ENCODE data around the gene ALDH1L1. TPM values are rescaled to one million over a fixed set of nuclear protein-coding genes. Genes with fewer than 3 reads are reported as not detected.

Gene ALDH1L1
- total and polyA plus RNA-seq, 2 of the 13 experiments (the other 11 are each of a cell fraction or from before 2014, with no cell fraction given), result 11.2 to 28.7 TPM

GRCh38 chr3:126130981-126131745 is 49.2 kb downstream of the ALDH1L1 start:
- 81% methylated on average over 6 of the region's 19 CpGs for WGBS (ENCODE audit: low lambda C conversion rate)
- Histone ChIP-seq H3K4me3 (replicated peaks in 1 of 3; ENCODE audit: insufficient read depth in 1 of 3, low read depth in 2 of 3, low read length in 3 of 3) (no peak overlapping the region), H3K9ac (ENCODE audit: insufficient read depth, low read depth, low read length) (no peak overlapping the region), H3K27ac (ENCODE audit: extremely low read length, insufficient read depth, low read length) (no peak overlapping the region), H2AFZ (ENCODE audit: low read length) (no peak overlapping the region), H3K4me1 (ENCODE audit: insufficient read depth, low read length) (peaks cover 10% of the 10 kb centered on the region), H3K9me3 (ENCODE audit: low read length) (no peaks in the 10 kb centered on the region), H3K4me2 (ENCODE audit: low read depth, low read length) (no peak overlapping the region), H3K79me2 (ENCODE audit: insufficient read depth, low read length) (no peaks in the 10 kb centered on the region), H4K20me1 (ENCODE audit: insufficient read depth, low read length) (no peaks in the 10 kb centered on the region), H3K27me3 (ENCODE audit: control insufficient read depth in 1 of 2, insufficient read depth in 2 of 2, low read length in 2 of 2) (no peaks in the 10 kb centered on the region), H3K36me3 (replicated peaks in 1 of 2; ENCODE audit: control insufficient read depth in 1 of 2, insufficient read depth in 2 of 2, low read length in 2 of 2) (no peaks in the 10 kb centered on the region)
- DNase-seq (ENCODE audit: low spot score) (no peak), FAIRE-seq (no peak), ATAC-seq (no peak)
- ChIA-PET POLR2A (no interaction called here), CTCF (ENCODE audit: low intra/inter-chr PET ratio, low total read pairs) (no interaction called here)
- BruUV-seq (replicated peaks), result no TSS peak
- no peak for TF ChIP-seq RXRB (CRISPR knock-in tag; IDR thresholded peaks at IDR 0.05; ENCODE audit: borderline replicate concordance)
- no peak for TF ChIP-seq FOXA3 (CRISPR knock-in tag; IDR thresholded peaks at IDR 0.05)
- TF ChIP-seq NR2C2 (CRISPR knock-in tag; IDR thresholded peaks at IDR 0.05; ENCODE audit: borderline replicate concordance), result no peak
- no peak for TF ChIP-seq ZFYVE20 (CRISPR knock-in tag; IDR thresholded peaks at IDR 0.05; ENCODE audit: borderline replicate concordance, low read depth)
- no peak for TF ChIP-seq ATRX (CRISPR knock-in tag; IDR thresholded peaks at IDR 0.05; ENCODE audit: borderline replicate concordance)
- no peak for TF ChIP-seq TEAD3 (CRISPR knock-in tag; optimal IDR thresholded peaks at IDR 0.05; ENCODE audit: borderline replicate concordance)
- intact Hi-C loops (cut with micrococcal nuclease; ENCODE audit: unreplicated experiment), result no loop called here
- in situ Hi-C loops (cut with HindIII; ENCODE audit: extremely low pct_ligation_motif_present, low pct_unique_long_range_greater_than_20kb), result loop anchor here (10.0 to 25.0 kb wide), 2 partner anchors 64 to 231 kb away; partner anchors contain the start of gene KLF15

DNA sequence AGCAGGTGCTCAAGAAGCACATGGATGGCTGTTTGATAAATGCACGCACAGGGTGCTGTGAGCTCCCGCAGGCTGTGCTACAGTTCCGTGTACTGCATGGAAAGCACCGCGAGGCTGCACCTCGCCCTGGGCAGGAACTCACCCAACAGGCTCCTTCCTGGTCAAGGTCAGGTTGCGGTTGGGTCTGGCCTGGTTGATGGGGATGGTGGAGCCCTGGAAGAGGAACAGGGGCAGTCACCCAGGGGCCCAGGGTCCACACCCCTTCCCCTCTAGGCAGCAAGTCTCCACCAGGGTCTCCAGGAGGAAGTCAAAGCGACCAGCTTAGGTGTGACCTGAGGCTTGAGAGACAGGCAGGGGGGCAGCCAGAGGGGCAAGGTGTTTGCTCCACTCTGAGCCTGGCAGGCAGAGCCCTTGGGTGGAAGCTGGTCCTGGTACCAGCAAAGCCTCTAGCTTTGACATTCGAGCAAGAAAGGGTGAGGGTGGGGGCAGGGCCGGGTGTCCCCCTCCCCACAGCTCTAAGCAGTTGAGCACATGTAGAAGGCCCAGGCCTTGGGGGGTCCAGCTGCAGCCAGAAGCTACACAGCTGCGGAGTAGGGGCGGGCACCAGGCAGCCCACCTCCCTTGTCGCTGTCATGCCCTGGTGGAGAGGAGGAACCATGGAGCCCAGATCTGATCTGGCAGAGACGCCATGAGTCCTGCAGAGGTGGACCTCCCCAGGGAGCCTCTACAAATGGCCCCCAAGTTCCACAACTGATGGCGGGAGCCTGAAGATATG is 50.1 kb downstream of the ALDH1L1 start:
- ATAC-seq, result no peak
- H3K36me3 ChIP-seq (replicated peaks in 1 of 2; ENCODE audit: control insufficient read depth in 1 of 2, insufficient read depth in 2 of 2, low read length in 2 of 2), result no peaks in the 10 kb centered on the region
- TF ChIP-seq ZEB1 (IDR thresholded peaks at IDR 0.05; ENCODE audit: insufficient replicate concordance, low read depth), result no peak
- TF ChIP-seq RARA (CRISPR knock-in tag; IDR thresholded peaks at IDR 0.05), result no peak
- TF ChIP-seq KAT7 (CRISPR knock-in tag; IDR thresholded peaks at IDR 0.05; ENCODE audit: borderline replicate concordance), result no peak
- TF ChIP-seq IKZF4 (CRISPR knock-in tag; IDR thresholded peaks at IDR 0.05; ENCODE audit: borderline replicate concordance, low read depth, not compliant biosample characterization), result no peak
- TF ChIP-seq ZNF670 (CRISPR knock-in tag; IDR thresholded peaks at IDR 0.05; ENCODE audit: borderline replicate concordance), result no peak
- no peak for TF ChIP-seq ZNF274 (CRISPR knock-in tag; IDR thresholded peaks at IDR 0.05)
- TF ChIP-seq HOXA5 (CRISPR knock-in tag; IDR thresholded peaks at IDR 0.05), result no peak
- TF ChIP-seq SRF (IDR thresholded peaks at IDR 0.05; ENCODE audit: low read depth, low read length), result no peak
- no peak overlapping the region for H3K4me2 ChIP-seq (ENCODE audit: low read depth, low read length)
- in situ Hi-C loops (cut with HindIII; ENCODE audit: extremely low pct_ligation_motif_present, low pct_unique_long_range_greater_than_20kb) (loop anchor here (10.0 to 25.0 kb wide), 2 partner anchors 65 to 232 kb away; partner anchors contain the start of gene KLF15), intact Hi-C loops (cut with micrococcal nuclease; ENCODE audit: unreplicated experiment) (no loop called here)
- FAIRE-seq, result no peak
- H3K9ac ChIP-seq (ENCODE audit: insufficient read depth, low read depth, low read length), result no peak overlapping the region
- CTCF ChIA-PET (ENCODE audit: low intra/inter-chr PET ratio, low total read pairs), result no interaction called here
- no peaks in the 10 kb centered on the region for H3K27me3 ChIP-seq (ENCODE audit: control insufficient read depth in 1 of 2, insufficient read depth in 2 of 2, low read length in 2 of 2)
- no peak overlapping the region for H3K27ac ChIP-seq (ENCODE audit: extremely low read length, insufficient read depth, low read length)
- H3K79me2 ChIP-seq (ENCODE audit: insufficient read depth, low read length), result no peaks in the 10 kb centered on the region
- no peaks in the 10 kb centered on the region for H3K9me3 ChIP-seq (ENCODE audit: low read length)
- H2AFZ ChIP-seq (ENCODE audit: low read length), result no peak overlapping the region
- peaks cover 10% of the 10 kb centered on the region for H3K4me1 ChIP-seq (ENCODE audit: insufficient read depth, low read length)
- POLR2A ChIA-PET, result no interaction called here
- no peak for DNase-seq (ENCODE audit: low spot score)
- no peaks in the 10 kb centered on the region for H4K20me1 ChIP-seq (ENCODE audit: insufficient read depth, low read length)
- WGBS (ENCODE audit: low lambda C conversion rate), result 83% methylated on average over 9 of the region's 15 CpGs
- BruUV-seq (replicated peaks), result no TSS peak
- no peak overlapping the region for H3K4me3 ChIP-seq (replicated peaks in 1 of 3; ENCODE audit: insufficient read depth in 1 of 3, low read depth in 2 of 3, low read length in 3 of 3)

Data from HepG2 (cell line).